GOT3 (cell line): Measurements from ENCODE around the gene SPDYE2B.
"Not testable (repeated sequence)": the region's sequence is repeated elsewhere in the genome, so short reads cannot be mapped to it uniquely, and the experiment has no call there.

Experiments used
- DNase-seq: peaks from one replicate; lab custom pipeline; 2025; ENCODE audit warnings: mixed read lengths; lab: John Stamatoyannopoulos, UW

Gene SPDYE2B

GRCh38 chr7:102649924-102650323 is at the start of gene SPDYE2B:
SPDYE2B (plus strand) TSS chr7:102650319; CDS start chr7:102652349, 2,030 bp downstream.
- not testable (repeated sequence) for DNase-seq

GRCh38 chr7:102602317-102602716 is 47.8 kb upstream of the SPDYE2B start:
- DNase-seq = not testable (repeated sequence)

- DNase-seq = not testable (repeated sequence)
Observed at GRCh38 chr7:102604431-102605145, 45.5 kb upstream of the SPDYE2B start.

GRCh38 chr7:102606848-102607247 is 43.3 kb upstream of the SPDYE2B start:
- not testable (repeated sequence) for DNase-seq

GRCh38 chr7:102609734-102610133 is 40.4 kb upstream of the SPDYE2B start:
- not testable (repeated sequence) for DNase-seq

GRCh38 chr7:102610441-102610840 is 39.7 kb upstream of the SPDYE2B start:
- not testable (repeated sequence) for DNase-seq

- not testable (repeated sequence) for DNase-seq
Observed at GRCh38 chr7:102611013-102611674, 39.0 kb upstream of the SPDYE2B start.

GRCh38 chr7:102611675-102612325 is 38.3 kb upstream of the SPDYE2B start:
- not testable (repeated sequence) for DNase-seq

GRCh38 chr7:102613575-102614345 is 36.4 kb upstream of the SPDYE2B start:
- not testable (repeated sequence) for DNase-seq

- DNase-seq = not testable (repeated sequence)
Observed at GRCh38 chr7:102614346-102614697, 35.8 kb upstream of the SPDYE2B start.

GRCh38 chr7:102614873-102615272 is 35.2 kb upstream of the SPDYE2B start:
- not testable (repeated sequence) for DNase-seq

- not testable (repeated sequence) for DNase-seq
Observed at GRCh38 chr7:102615930-102616329, 34.2 kb upstream of the SPDYE2B start.

- DNase-seq = not testable (repeated sequence)
Observed at GRCh38 chr7:102616507-102617125, 33.5 kb upstream of the SPDYE2B start, which contains the start of gene RASA4. RASA4 (minus strand) TSS chr7:102616756; CDS start chr7:102616689, 67 bp downstream.

GRCh38 chr7:102618122-102618521 is 32.0 kb upstream of the SPDYE2B start:
- not testable (repeated sequence) for DNase-seq

- not testable (repeated sequence) for DNase-seq
Observed at GRCh38 chr7:102627271-102627904, 22.7 kb upstream of the SPDYE2B start.

- DNase-seq = not testable (repeated sequence)
Observed at GRCh38 chr7:102630622-102631021, 19.5 kb upstream of the SPDYE2B start.

GRCh38 chr7:102634299-102634698 is 15.8 kb upstream of the SPDYE2B start:
- not testable (repeated sequence) for DNase-seq

- DNase-seq = not testable (repeated sequence)
Observed at GRCh38 chr7:102635354-102635753, 14.8 kb upstream of the SPDYE2B start.

- not testable (repeated sequence) for DNase-seq
Observed at GRCh38 chr7:102636956-102637355, 13.2 kb upstream of the SPDYE2B start.

- not testable (repeated sequence) for DNase-seq
Observed at GRCh38 chr7:102638848-102639247, 11.3 kb upstream of the SPDYE2B start.

- DNase-seq = not testable (repeated sequence)
Observed at GRCh38 chr7:102642691-102643090, 7.4 kb upstream of the SPDYE2B start, which contains the start of gene UPK3BL1. UPK3BL1 (minus strand) TSS chr7:102642791; CDS start chr7:102642741, 50 bp downstream.
